SW 1271 (cell line): ENCODE measurements around the gene ACTR5.
"Not testable (repeated sequence)": the region's sequence is repeated elsewhere in the genome, so short reads cannot be mapped to it uniquely, and the experiment has no call there.

Experiments
- DNase-seq, 2 experiments: peaks; one replicate each; lab custom pipeline; 2025; lab: John Stamatoyannopoulos, UW

ACTR5 gene

DNA sequence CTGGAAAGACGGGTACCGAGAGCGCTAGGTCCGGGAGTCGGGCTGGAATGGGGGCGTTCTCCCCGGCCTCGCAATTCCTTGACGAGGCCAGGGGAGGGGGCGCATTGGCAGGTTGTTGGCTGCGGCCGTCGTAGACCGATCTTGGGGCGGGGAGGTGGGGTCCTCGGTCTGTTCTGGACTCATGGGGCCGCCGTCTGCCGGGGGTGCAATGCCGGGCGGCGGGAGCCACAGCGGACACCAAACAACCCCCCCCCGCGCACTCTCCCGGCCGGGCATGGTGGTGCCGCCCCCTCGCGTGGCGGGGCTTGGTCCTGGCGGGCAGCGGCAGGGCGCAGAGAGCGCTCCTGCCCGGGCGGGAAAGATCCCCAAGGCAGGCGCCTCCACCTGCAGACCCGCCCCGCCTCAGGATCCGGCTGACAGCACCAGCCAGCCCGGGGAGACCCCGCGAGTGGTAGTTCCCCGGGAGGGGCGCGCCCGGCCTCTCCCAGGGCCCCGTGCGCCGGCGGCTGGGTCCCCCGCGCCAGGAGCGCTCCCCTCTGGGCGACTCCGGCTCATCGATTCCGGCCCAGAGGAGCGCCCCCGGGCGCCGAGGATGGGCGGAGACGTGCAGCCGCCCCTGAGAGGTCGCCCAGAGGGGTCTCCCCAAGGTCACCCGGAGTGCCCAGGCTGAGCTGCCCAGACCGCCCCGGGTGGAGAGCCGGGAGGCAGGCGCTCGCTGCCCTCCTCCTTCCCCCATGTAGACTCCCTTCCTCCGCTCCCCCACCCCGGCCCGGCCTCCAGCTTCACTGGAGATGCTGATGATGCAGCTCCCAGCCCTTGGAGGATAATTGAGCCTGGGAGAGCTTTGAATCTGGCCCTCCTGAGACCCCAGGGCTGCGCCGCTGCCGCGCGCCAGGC, 57.9 kb downstream of the ACTR5 start:
- DNase-seq = peak in 1 of 2 experiments; percentile 20

DNA sequence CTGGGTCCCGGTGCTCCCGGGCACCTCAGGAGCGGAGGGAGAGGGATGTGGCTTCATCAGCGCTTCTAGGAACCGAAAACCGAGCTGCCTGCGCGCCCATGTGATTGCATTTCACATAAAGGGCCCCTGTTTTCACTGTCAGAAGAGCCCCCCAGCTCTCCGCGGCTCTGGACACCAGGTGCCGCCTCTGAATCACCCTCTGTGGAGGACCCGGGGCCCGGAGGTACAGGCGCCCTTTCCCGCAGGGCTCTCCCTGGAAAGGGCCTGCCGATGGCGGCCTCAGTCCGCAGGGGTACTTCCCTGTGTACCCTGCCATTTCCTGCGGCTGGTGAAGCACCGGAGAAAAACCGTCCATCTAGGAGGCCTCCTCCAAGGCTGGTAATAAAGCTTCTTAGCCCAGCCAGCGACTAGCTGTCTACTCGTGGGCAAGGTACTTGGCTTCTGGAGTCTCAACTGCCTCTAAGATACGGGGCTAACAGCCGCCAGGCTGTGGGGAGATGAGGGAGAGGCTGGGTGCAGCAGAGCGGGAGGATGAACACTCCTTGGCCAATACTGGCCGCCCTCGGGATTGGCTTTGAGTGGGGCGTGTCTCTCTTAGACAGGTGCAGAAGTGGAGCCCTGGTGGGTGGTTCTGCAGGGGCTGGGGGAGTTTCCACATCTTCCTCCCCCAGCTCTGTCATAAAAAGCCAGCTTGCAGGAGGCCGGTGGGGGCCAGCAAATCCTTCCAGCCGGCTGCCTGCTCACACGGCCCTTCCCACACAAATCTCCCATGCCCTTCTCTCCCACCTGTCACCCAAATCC, 58.8 kb downstream of the ACTR5 start:
- no peak for DNase-seq

DNA sequence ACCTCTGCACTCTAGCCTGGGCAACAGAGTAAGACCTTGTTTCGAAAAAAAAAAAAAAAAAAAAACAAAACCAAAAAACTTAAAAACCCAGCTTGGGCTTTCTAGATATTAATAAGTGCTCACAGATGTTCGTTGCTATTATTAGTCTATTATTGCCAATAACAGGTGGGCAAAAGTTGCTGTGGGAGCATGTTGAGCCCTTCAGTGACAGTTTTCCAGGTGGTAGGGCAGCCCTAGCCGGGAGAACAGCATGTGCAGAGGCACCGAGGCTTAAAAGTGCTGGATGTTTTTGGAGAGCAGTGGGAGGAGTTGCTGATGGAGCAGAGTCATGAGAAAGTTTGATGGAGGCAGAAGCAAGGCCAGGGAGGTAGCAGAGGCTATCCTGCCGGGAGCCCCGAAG, 61.7 kb downstream of the ACTR5 start:
- DNase-seq = no peak

DNA sequence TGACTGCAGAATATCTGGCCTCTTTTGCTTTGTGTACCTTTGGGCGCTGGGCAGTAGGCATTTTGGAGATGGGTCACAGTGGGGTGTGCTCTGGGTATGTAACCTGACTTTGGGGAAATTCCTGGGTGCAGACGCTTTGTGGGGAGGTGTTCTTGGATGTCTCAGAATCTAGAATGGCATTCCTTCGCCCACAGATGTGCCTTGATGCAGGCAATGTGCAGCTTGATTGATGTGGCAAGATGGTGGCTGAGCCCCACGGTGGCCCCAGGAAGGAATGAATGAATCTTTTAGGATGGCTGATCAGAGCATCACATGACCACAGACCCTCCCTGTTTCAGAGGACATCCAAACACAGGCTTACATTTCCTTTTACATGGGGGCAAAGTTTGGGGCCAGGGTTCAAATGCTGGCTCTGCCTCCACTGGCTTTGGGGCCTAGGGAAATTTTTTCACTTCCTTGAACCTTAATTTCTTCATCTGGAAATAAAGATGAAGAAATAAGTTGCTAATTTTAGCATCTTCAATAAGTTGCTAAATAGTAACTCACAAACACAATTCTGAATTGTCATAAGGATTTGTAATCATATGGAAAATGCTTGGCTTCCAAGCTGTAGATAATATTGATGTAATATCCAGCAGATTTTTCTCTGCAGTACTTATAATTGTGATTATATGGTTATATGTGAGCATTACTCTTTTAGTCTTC, 62.8 kb downstream of the ACTR5 start:
- DNase-seq = no peak

DNA sequence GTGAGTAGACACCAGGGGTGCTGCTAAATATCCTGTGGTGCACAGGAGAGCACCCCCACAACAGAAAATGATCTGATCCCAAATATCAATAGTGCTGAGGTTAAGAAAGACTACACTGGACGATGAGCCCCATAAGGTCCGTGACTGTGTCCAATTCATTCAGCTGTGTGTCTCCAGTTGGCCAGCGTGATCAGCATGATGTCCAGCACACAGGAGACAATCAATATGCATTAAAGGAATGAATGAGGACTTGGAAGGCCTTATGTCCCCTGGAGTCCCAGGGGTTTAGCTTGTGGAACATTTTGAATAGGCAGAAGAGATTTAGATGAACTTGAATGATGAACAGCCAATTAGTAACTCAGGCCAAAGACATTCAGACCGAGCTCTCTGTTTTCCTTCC, 63.5 kb downstream of the ACTR5 start:
- DNase-seq = no peak

DNA sequence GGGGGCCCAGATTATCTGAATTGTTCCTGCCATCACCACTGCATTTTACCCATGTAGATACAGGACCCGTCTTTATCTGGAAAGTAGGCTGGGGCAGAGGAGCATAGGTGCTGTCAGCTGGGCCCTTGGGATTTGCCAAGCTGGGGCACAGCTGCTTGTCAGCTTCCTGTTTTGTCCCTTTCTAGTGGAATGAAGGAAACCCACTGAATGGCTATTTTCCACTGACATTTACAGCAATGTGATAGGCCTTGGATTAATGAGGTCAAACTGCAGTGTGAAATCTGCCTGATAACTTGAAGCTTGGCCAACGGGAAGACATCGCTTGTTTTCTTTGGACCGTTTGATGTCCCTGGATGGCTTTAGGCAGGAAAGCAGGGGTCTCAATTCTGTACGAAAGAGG, 63.9 kb downstream of the ACTR5 start:
- DNase-seq = no peak

DNA sequence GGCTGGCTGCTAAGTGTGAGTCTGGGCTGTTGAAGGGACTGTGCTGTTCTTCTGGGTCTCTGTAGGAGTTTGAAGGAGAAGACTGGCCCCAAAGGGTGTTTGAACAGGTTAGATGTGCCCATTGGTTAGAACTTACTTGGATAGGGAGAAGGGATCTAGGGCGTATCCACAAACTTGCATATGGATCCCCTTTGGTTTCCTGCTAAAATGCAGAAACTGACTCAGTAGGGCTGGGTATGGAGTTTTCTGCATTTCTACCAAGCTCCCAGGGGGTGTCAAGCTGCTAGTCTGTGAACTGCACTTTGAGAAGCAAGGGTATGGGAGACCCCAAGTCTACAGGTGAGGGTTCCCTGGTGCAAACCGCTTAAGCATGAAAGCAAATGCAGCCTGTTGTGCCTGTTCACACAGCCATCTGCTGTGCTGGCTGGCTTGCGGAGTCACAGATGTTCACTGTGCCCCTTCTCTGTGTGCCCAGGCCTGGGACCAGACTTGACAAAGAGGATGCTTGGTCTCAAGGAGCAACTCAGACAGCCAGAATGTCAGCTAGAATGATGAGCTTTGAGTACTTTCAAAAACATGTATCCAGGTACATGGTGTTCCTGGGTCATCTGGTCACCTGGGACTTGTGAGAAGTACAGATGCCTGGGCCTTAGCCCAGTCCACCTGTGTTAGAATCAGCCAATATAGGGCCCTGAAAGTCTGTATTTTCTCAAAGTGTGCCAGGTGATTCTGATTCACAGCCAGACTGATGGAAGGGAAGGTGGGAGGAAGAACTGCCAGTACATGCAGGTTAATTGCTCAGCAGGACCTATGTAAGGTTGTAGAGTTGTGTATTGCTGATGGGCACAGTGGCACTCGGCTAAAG, 64.7 kb downstream of the ACTR5 start:
- DNase-seq = no peak

DNA sequence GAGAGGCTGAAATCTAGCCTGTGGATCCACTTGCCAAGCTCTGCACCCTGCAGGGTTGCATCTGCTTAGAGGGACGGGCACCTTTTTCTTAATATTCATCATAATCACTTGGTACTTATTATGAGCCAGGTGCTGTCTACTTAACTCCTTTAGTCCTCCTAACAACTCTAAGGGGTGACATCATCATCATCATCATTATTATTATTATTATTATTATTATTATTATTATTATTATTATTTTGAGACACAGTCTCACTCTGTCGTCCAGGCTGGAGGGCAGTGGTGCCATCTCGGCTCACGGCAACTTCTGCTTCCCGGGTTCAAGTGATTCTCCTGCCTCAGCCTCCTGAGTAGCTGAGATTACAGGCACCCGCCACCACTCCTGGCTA, 65.3 kb downstream of the ACTR5 start:
- DNase-seq = not testable (repeated sequence)

DNA sequence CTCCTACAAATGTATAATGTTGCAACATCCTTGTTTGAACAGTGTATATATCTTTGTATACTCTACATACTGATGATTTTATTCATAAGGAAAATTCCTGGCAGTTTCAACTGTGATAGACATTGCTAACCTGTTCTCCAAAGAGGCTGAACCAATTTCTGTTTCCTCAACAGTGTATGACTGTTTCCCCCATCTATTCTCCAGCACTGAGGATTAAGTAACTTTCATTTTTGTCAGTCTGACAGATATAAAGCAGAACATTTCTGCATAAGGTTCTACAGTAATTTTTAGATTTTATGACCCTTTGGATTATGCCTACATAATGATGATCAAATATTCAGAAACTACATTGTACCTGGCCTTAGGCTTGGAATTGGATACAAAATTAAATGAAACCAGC, 67.2 kb downstream of the ACTR5 start:
- no peak for DNase-seq

DNA sequence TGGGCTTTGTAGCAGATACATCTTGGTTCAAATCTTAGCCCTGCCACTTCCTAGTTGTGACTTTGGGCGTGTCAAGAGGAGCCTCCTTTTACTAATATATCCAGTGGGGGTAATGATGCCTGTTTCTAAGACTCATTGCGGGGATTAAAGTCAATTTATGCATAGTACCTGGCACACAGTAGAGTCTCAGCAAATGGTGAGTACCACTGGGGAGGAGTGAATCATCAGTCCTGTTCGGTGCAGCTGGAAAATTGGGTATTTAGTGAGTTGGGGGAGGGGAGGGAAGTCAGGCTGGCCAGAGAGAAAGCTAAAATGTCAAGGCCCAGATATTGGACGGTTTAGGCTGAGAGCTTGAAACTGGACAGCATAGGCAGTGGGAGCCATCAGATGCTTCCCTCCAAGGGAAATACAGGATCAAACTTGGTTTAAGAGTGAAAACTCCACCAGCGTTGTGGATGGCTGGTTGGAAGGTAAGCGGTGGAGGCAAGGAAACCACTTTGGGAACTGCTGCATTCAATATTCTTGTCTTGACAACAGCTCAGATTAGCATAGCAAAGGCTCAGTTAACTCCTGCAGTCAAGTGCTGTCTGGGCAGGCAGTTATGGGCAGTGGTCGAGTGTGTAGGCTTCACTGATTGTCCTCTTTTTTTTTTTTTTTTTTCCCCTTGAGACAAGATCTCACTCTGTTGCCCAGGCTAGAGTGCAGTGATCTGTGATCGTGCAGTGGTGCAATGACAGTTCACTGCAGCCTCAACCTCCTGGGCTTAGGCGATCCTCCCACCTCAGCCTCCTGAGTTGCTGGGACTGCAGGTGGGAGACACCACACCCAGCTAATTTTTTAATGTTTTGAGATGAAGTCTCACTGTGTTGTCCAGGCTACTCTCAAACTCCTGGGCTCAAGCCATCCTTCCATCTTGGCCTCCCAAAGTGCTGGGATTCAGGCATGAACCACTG, 70.1 kb downstream of the ACTR5 start:
- no peak for DNase-seq
